22Rv1 (cell line): ENCODE results near the gene FBXO41.

ENCODE experiments used
- ZFX ChIP-seq: fragments of 450-650 bp; IDR thresholded peaks from 2 replicates; pipeline ENCODE4 v1.6.1; 2017; ENCODE audit warnings: antibody characterized with exemption, borderline replicate concordance
- TF ChIP-seq, protein P1 (sequence below): fragments of 450-650 bp; IDR thresholded peaks from 2 replicates; pipeline ENCODE4 v1.5.1; 2017; ENCODE audit warnings: mild to moderate bottlenecking

- TF ChIP-seq, protein P1, sequence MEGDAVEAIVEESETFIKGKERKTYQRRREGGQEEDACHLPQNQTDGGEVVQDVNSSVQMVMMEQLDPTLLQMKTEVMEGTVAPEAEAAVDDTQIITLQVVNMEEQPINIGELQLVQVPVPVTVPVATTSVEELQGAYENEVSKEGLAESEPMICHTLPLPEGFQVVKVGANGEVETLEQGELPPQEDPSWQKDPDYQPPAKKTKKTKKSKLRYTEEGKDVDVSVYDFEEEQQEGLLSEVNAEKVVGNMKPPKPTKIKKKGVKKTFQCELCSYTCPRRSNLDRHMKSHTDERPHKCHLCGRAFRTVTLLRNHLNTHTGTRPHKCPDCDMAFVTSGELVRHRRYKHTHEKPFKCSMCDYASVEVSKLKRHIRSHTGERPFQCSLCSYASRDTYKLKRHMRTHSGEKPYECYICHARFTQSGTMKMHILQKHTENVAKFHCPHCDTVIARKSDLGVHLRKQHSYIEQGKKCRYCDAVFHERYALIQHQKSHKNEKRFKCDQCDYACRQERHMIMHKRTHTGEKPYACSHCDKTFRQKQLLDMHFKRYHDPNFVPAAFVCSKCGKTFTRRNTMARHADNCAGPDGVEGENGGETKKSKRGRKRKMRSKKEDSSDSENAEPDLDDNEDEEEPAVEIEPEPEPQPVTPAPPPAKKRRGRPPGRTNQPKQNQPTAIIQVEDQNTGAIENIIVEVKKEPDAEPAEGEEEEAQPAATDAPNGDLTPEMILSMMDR = no peak
- no peak for TF ChIP-seq ZFX
These were observed 30.2 kb upstream of the FBXO41 start for GRCh38 chr2:73314441-73314840.
